HepG2 (cell line): Measurements from ENCODE around the gene CCL22.

Experiments used
- CREB1 ChIP-seq, 2 experiments: fragments of 450-650 bp in 1 of 2; IDR thresholded peaks; 2 replicates each; pipeline ENCODE4 v1.6.1; 2016 to 2017; ENCODE audit warnings: control low read depth in 1 of 2, mild to moderate bottlenecking in 1 of 2, missing compliant biosample characterization in 1 of 2, missing genetic modification characterization in 1 of 2
- DPF2 ChIP-seq: sonication (generic); formaldehyde crosslinking; IDR thresholded peaks from 2 replicates; pipeline ENCODE4 v1.4.0; 2020; ENCODE audit warnings: mild to moderate bottlenecking, low read depth, missing genetic modification reagents, borderline replicate concordance
- EP300 ChIP-seq, 3 experiments: sonication (generic) in 1 of 3; formaldehyde crosslinking in 1 of 3; IDR thresholded peaks; 2 replicates each; pipeline versions ENCODE4 v1.5.1 to v1.6.1; 2011 to 2020; ENCODE audit warnings: low read depth in 2 of 3, low read length in 2 of 3, borderline replicate concordance in 1 of 3, improper control_type of control experiment in 1 of 3, mild to moderate bottlenecking in 1 of 3, missing genetic modification reagents in 1 of 3, moderate library complexity in 1 of 3
- HMGXB4 ChIP-seq, 2 experiments: sonication (generic) in 1 of 2; formaldehyde crosslinking in 1 of 2; IDR thresholded peaks; 2 replicates each; pipeline versions ENCODE4 v1.4.0 to v1.6.1; 2018 to 2020; ENCODE audit warnings: missing genetic modification reagents in 2 of 2, borderline replicate concordance in 1 of 2, low read depth in 1 of 2, mild to moderate bottlenecking in 1 of 2, missing biosample characterization in 1 of 2
- JUNB ChIP-seq: sonication (generic); formaldehyde crosslinking; IDR thresholded peaks from 2 replicates; pipeline ENCODE4 v1.8.0; 2022; ENCODE audit warnings: missing genetic modification reagents, mild to moderate bottlenecking, borderline replicate concordance
- KDM1A ChIP-seq: IDR thresholded peaks from 2 replicates; pipeline ENCODE4 v1.6.1; 2016; ENCODE audit warnings: missing compliant biosample characterization
- KLF12 ChIP-seq: sonication (generic); formaldehyde crosslinking; IDR thresholded peaks from 2 replicates; pipeline ENCODE4 v1.4.0; 2020; ENCODE audit warnings: missing genetic modification reagents, borderline replicate concordance
- PLRG1 ChIP-seq: fragments of 450-650 bp; conservative IDR thresholded peaks from 2 replicates; pipeline ENCODE4 v1.6.1; 2016
- POLR2A ChIP-seq, 2 experiments: IDR thresholded peaks; 2 replicates each; pipeline ENCODE4 v1.6.1; 2011; ENCODE audit warnings: low read depth in 2 of 2, low read length in 2 of 2, mild to moderate bottlenecking in 1 of 2, moderate library complexity in 1 of 2; ENCODE audit not compliant: insufficient read depth in 1 of 2
- RAD21 ChIP-seq: fragments of 450-650 bp; formaldehyde crosslinking; IDR thresholded peaks from 2 replicates; pipeline ENCODE4 v1.5.0; 2020; ENCODE audit warnings: mild to moderate bottlenecking
- RFX5 ChIP-seq: IDR thresholded peaks from 2 replicates; pipeline ENCODE4 v1.6.1; 2011; ENCODE audit warnings: low read depth, low read length, improper control_type of control experiment
- TOE1 ChIP-seq: sonication (generic); formaldehyde crosslinking; IDR thresholded peaks from 2 replicates; pipeline ENCODE4 v1.4.0; 2020; ENCODE audit warnings: mild to moderate bottlenecking, missing genetic modification reagents
- ZBTB7A ChIP-seq: sonication (generic); formaldehyde crosslinking; IDR thresholded peaks from 2 replicates; pipeline ENCODE4 v1.8.0; 2022; ENCODE audit warnings: mild to moderate bottlenecking, missing genetic modification reagents
- ZNF607 ChIP-seq: sonication (generic); formaldehyde crosslinking; IDR thresholded peaks from 2 replicates; pipeline ENCODE4 v1.5.1; 2020; ENCODE audit warnings: missing genetic modification reagents, mild to moderate bottlenecking, borderline replicate concordance

DNA sequence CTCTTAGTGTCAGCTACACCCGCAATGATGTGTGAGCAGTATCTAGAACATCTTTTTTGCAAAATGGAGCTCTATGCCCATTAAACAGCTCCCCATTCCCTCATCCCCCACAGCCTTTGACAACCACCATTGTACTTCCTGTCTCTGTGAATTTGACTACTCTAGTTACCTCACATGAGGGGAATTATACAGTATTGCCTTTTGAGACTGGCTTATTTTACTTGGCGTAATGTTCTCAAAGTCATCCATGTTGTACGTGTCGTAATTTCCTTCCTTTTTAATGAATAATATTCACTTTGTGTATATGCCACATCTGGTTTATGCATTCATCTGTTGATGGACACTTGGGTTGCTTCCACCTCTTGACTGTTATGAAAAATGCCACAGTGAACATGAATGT lies 23.2 kb upstream of the CCL22 start:
- no peak for TF ChIP-seq RFX5
- TF ChIP-seq RAD21 = no peak
- TF ChIP-seq EP300 (IDR thresholded peaks at IDR 0.05; ENCODE audit: low read depth in 2 of 2, low read length in 2 of 2) = no peak
- no peak for TF ChIP-seq EP300 (CRISPR knock-in tag; IDR thresholded peaks at IDR 0.05; ENCODE audit: borderline replicate concordance)
- TF ChIP-seq ZBTB7A (CRISPR knock-in tag) = no peak
- TF ChIP-seq DPF2 (CRISPR knock-in tag) = no peak
- no peak for TF ChIP-seq KDM1A
- no peak for TF ChIP-seq CREB1 (IDR thresholded peaks at IDR 0.05)
- TF ChIP-seq CREB1 (CRISPR knock-in tag; IDR thresholded peaks at IDR 0.05) = no peak
- no peak for TF ChIP-seq HMGXB4 (CRISPR knock-in tag; IDR thresholded peaks at IDR 0.05; ENCODE audit: borderline replicate concordance in 1 of 2, low read depth in 1 of 2)
- no peak for TF ChIP-seq KLF12 (CRISPR knock-in tag)
- no peak for TF ChIP-seq JUNB (CRISPR knock-in tag)
- TF ChIP-seq POLR2A (IDR thresholded peaks at IDR 0.05; ENCODE audit: insufficient read depth in 1 of 2, low read depth in 2 of 2, low read length in 2 of 2) = no peak
- TF ChIP-seq ZNF607 (CRISPR knock-in tag) = no peak
- no peak for TF ChIP-seq TOE1
- TF ChIP-seq PLRG1 = no peak
